ENCODE measurements around the gene SDF2.
"Not testable (repeated sequence)": the region's sequence is repeated elsewhere in the genome, so short reads cannot be mapped to it uniquely, and the experiment has no call there.

The SDF2 gene

GRCh38 chr17:28623696-28624095 lies 38.0 kb downstream of the SDF2 start:
- DNase-seq: no peak

GRCh38 chr17:28622186-28622585 lies 39.5 kb downstream of the SDF2 start:
- no peak for DNase-seq

DNA sequence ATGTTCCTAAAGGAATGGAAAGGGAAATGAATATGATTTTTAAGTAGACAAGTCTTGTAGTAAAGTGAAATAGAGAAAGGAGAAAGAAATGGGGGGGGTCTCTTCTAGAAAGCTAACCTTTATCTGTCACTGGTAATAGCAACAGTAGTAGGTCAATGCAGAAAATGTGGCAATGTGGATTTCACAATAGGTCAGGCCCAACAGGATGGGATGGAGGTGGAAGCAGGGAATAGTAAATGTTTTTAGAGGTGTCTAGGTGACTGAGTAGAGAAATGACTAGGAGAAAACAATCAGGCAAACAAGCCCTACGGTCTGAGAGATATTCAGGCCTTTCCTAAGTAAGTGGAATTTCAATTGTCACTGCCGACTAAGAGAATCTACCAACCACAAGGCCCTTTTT lies 41.7 kb downstream of the SDF2 start:
- DNase-seq: no peak

- no peak for DNase-seq
Measured at GRCh38 chr17:28618464-28618863, 43.2 kb downstream of the SDF2 start.

- no peak for DNase-seq
Measured at GRCh38 chr17:28616281-28616680, 45.4 kb downstream of the SDF2 start.

DNA sequence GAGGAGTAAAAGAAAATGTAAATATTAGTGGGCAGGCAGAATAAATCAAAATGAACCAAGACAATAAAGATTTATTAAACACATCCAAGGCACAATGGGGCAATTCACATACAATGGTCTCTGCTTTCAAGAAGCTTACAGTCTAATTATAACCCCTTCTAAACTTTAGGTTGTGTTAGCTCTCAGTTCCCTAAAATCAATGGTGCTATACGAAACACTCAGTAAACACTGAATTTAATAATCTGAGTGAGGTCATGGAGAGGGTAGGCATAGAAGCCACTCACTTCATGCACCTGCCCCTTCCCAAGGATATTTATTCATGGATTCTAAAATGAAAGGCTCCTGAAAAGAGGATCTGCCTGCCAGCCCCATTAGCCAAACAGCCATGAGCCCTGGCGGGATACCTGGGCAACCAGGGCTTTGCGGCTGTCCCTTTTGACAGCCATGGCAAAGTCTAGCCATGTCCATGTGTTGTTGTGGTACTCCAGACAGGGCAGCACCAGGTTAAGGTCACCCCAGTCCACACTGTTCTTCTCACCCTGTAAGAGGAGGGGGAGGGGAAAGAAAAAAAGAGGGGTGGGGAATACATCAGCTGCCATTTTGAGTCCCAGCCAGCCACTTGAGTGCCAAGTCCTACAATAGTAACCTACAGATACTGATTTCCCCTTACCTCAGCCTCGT lies 46.3 kb downstream of the SDF2 start:
- no peak for DNase-seq

- DNase-seq: no peak
Measured at GRCh38 chr17:28613931-28614381, 47.8 kb downstream of the SDF2 start, which contains the start of gene RSKR. RSKR (minus strand) TSS chr17:28614185; CDS start chr17:28614161, 24 bp downstream.

GRCh38 chr17:28612936-28613872 lies 48.5 kb downstream of the SDF2 start:
- DNase-seq: peak; percentile 9 to 54

GRCh38 chr17:28612531-28612930 lies 49.2 kb downstream of the SDF2 start:
- no peak for DNase-seq

- no peak for DNase-seq
Measured at GRCh38 chr17:28610376-28610775, 51.3 kb downstream of the SDF2 start.

DNA sequence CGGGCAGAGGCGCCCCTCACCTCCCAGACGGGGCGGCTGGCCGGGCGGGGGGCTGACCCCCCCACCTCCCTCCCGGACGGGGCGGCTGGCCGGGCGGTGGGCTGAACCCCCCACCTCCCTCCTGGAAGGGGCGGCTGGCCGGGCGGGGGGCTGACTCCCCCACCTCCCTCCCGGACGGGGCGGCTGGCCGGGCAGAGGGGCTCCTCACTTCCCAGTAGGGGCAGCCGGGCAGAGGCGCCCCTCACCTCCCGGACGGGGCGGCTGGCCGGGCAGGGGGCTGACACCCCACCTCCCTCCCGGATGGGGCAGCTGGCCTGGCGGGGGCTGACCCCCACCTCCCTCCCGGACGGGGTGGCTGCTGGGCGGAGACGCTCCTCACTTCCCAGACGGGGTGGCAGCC lies 57.7 kb downstream of the SDF2 start:
- DNase-seq: not testable (repeated sequence)

GRCh38 chr17:28599311-28600184 lies 62.2 kb downstream of the SDF2 start:
- DNase-seq: peak; percentile 57 to 72

- peak; percentile 94 to 96 for DNase-seq
Measured at GRCh38 chr17:28598799-28599310, 62.9 kb downstream of the SDF2 start, which contains the start of gene SPAG5. SPAG5 (minus strand) TSS chr17:28599025; CDS start chr17:28598946, 79 bp downstream.

GRCh38 chr17:28598389-28598788 lies 63.3 kb downstream of the SDF2 start:
- DNase-seq: no peak
